Mesenchymal stem cell (in vitro differentiated cells and primary cell): ENCODE data around the gene MAGEA10.
"Not testable (repeated sequence)": the region's sequence is repeated elsewhere in the genome, so short reads cannot be mapped to it uniquely, and the experiment has no call there.

ENCODE experiments used
- DNase-seq: peaks from one replicate; pipeline ENCODE4 v3.0.0-alpha.2; 2013
- H2AFZ ChIP-seq: one replicate; pipeline ENCODE4 v1.6.1; 2013; ENCODE audit warnings: low read depth, mild to moderate bottlenecking, control low read depth, inconsistent platforms, low read length, moderate library complexity
- H2AK5ac ChIP-seq: 2 replicates; pipeline ENCODE4 v1.6.1; 2013; ENCODE audit warnings: low read length, moderate library complexity, mild to moderate bottlenecking, inconsistent platforms; ENCODE audit not compliant: severe bottlenecking
- H2BK120ac ChIP-seq: one replicate; pipeline ENCODE4 v1.6.1; 2013; ENCODE audit warnings: low read depth, mild to moderate bottlenecking, inconsistent platforms, low read length, moderate library complexity
- H2BK12ac ChIP-seq, 2 experiments: one replicate each; pipeline ENCODE4 v1.6.1; 2013; ENCODE audit warnings: inconsistent platforms in 2 of 2, low read length in 2 of 2, mild to moderate bottlenecking in 2 of 2, moderate library complexity in 2 of 2, control low read depth in 1 of 2
- H2BK15ac ChIP-seq: one replicate; pipeline ENCODE4 v1.6.1; 2013; ENCODE audit warnings: mild to moderate bottlenecking, low read depth, inconsistent platforms; ENCODE audit not compliant: poor library complexity, severe bottlenecking
- H2BK5ac ChIP-seq: 2 replicates; pipeline ENCODE4 v1.6.1; 2013; ENCODE audit warnings: low read depth, mild to moderate bottlenecking, low read length, control low read depth, inconsistent platforms; ENCODE audit not compliant: poor library complexity, severe bottlenecking
- H3K14ac ChIP-seq, 2 experiments: one replicate each; pipeline ENCODE4 v1.6.1; 2013; ENCODE audit warnings: inconsistent platforms in 2 of 2, low read length in 2 of 2, control low read depth in 1 of 2, mild to moderate bottlenecking in 1 of 2, moderate library complexity in 1 of 2
- H3K18ac ChIP-seq, 2 experiments: one replicate each; pipeline ENCODE4 v1.6.1; 2013; ENCODE audit warnings: inconsistent platforms in 2 of 2, low read length in 2 of 2, control low read depth in 1 of 2, low read depth in 1 of 2, mild to moderate bottlenecking in 1 of 2
- H3K23ac ChIP-seq, 2 experiments: one replicate each; pipeline ENCODE4 v1.6.1; 2013; ENCODE audit warnings: inconsistent platforms in 2 of 2, low read length in 2 of 2, mild to moderate bottlenecking in 2 of 2, moderate library complexity in 2 of 2, control low read depth in 1 of 2
- H3K27ac ChIP-seq: 2 replicates; pipeline ENCODE4 v1.5.1; 2013; ENCODE audit warnings: mild to moderate bottlenecking, moderate library complexity, low read length, control low read depth, inconsistent platforms; ENCODE audit not compliant: poor library complexity, severe bottlenecking
- H3K27me3 ChIP-seq, 2 experiments: 2 replicates each; pipeline versions ENCODE4 v1.6.1 to v1.7.0; 2013; ENCODE audit warnings: low read length in 2 of 2, mild to moderate bottlenecking in 2 of 2, moderate library complexity in 2 of 2, control low read depth in 1 of 2, inconsistent platforms in 1 of 2; ENCODE audit not compliant: control insufficient read depth in 1 of 2, insufficient read depth in 1 of 2
- H3K36me3 ChIP-seq, 2 experiments: 2 replicates each; pipeline versions ENCODE4 v1.6.1 to v1.7.0; 2013; ENCODE audit warnings: low read length in 2 of 2, control low read depth in 1 of 2, inconsistent platforms in 1 of 2, low read depth in 1 of 2, mild to moderate bottlenecking in 1 of 2; ENCODE audit not compliant: insufficient read depth in 2 of 2, control insufficient read depth in 1 of 2
- H3K4ac ChIP-seq, 2 experiments: one replicate each; pipeline ENCODE4 v1.6.1; 2013; ENCODE audit warnings: inconsistent platforms in 2 of 2, low read length in 2 of 2, mild to moderate bottlenecking in 2 of 2, moderate library complexity in 2 of 2, control low read depth in 1 of 2, low read depth in 1 of 2
- H3K4me1 ChIP-seq: 2 replicates; pipeline ENCODE4 v1.6.1; 2013; ENCODE audit warnings: low read depth, low read length, control low read depth; ENCODE audit not compliant: control insufficient read depth, insufficient read depth
- H3K4me2 ChIP-seq: 2 replicates; pipeline ENCODE4 v1.6.1; 2013; ENCODE audit warnings: low read length, mild to moderate bottlenecking, inconsistent platforms; ENCODE audit not compliant: poor library complexity, severe bottlenecking
- H3K4me3 ChIP-seq, 2 experiments: 2 replicates each; pipeline versions ENCODE4 v1.5.1 to v1.7.0; 2013; ENCODE audit warnings: low read length in 2 of 2, mild to moderate bottlenecking in 2 of 2, control low read depth in 1 of 2, low read depth in 1 of 2; ENCODE audit not compliant: insufficient read depth in 1 of 2
- H3K79me1 ChIP-seq: replicated peaks from 2 replicates; pipeline ENCODE4 v1.6.1; 2013; ENCODE audit warnings: mild to moderate bottlenecking, control low read depth, low read length, inconsistent platforms; ENCODE audit not compliant: poor library complexity, severe bottlenecking
- H3K9ac ChIP-seq: 2 replicates; pipeline ENCODE4 v1.7.0; 2013; ENCODE audit warnings: mild to moderate bottlenecking, low read length, moderate library complexity
- H3K9me3 ChIP-seq: 2 replicates; pipeline ENCODE4 v1.7.0; 2013; ENCODE audit warnings: mild to moderate bottlenecking, low read length; ENCODE audit not compliant: control insufficient read depth
- H4K8ac ChIP-seq: one replicate; pipeline ENCODE4 v1.6.1; 2013; ENCODE audit warnings: inconsistent platforms, mild to moderate bottlenecking, low read length, moderate library complexity
- H4K91ac ChIP-seq: one replicate; pipeline ENCODE4 v1.6.1; 2013; ENCODE audit warnings: mild to moderate bottlenecking, low read length, inconsistent platforms
- WGBS: methylation state at CpG from one replicate; pipeline ENCODE4 v1.1.7; 2013; ENCODE audit warnings: mixed read lengths; 5-methylcytosine and 5-hydroxymethylcytosine counted together

The MAGEA10 gene

DNA sequence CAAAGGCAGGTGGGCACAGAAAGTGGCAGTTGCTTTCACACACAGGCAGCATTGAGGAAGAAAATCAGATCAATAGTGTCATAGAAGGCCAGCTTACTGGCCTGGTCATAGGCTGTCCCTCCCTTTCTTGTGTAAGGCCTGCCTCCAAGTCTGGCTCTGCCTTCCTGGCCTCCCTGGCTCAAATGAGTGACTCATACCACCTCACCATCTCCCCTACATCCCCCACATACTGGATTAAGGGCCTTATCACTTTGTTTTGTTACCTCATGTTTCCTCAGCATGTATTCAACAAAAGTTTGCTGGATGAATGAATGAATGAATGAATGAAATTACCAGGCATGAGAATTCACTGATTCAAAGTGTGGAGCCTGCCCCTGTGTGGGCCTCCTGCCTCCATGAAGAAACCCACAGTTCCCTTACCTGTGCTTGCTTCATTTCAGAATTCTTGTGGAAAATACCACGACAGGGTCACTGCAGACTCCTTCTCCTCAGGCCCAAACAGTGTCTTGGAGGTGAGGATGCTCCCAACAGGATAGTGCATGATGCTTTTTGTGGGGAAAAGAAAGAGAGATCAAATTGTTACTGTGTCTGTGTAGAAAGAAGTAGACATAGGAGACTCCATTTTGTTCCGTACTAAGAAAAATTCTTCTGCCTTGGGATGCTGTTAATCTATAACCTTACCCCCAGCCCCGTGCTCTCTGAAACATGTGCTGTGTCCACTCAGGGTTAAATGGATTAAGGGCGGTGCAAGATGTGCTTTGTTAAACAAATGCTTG is 9.1 kb downstream of the MAGEA10 start:
- H3K9ac ChIP-seq, H2BK120ac ChIP-seq, H2BK5ac ChIP-seq, H3K4ac ChIP-seq, H3K36me3 ChIP-seq, H3K14ac ChIP-seq, H2BK12ac ChIP-seq, H3K4me3 ChIP-seq, H3K9me3 ChIP-seq, H3K4me2 ChIP-seq, H3K18ac ChIP-seq, H2AK5ac ChIP-seq, H4K8ac ChIP-seq, H3K23ac ChIP-seq, DNase-seq, H4K91ac ChIP-seq, H2AFZ ChIP-seq, H2BK15ac ChIP-seq, H3K79me1 ChIP-seq, H3K4me1 ChIP-seq, H3K27ac ChIP-seq: not testable (repeated sequence)
- WGBS = no CpG with 5 or more reads among the region's 4 CpGs
- peaks cover 0 to 13% of the 10 kb centered on the region in 2 experiments for H3K27me3 ChIP-seq

DNA sequence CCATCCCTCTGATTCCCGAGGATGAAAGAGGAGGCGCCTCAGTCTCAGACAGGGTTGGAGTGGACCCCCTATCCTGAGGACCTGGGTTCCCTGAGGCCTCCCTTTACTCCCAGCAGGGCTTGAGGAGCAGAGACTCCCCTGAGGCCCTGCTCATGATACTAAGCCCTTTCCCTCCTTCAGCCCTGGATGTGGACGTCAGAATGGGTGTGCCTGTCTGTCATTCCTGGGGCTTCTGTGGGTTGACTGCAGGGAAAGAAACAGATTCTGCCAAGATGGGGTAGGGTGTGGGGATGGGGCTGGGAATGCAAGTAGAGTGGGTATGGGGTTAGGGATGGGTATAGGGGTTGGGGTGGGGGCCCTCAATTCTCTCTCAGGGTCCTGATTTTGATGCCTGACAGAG is 21.1 kb downstream of the MAGEA10 start:
- Histone ChIP-seq H4K8ac (no peak overlapping the region), H2BK12ac (no peak overlapping the region), H3K4ac (no peak overlapping the region), H3K4me3 (no peak overlapping the region), H3K18ac (no peak overlapping the region), H3K4me1 (no peaks in the 10 kb centered on the region), H3K27me3 (no peaks in the 10 kb centered on the region), H3K14ac (no peak overlapping the region), H3K4me2 (no peak overlapping the region), H4K91ac (no peak overlapping the region), H2BK5ac (no peak overlapping the region), H2AK5ac (no peak overlapping the region), H2BK120ac (no peak overlapping the region), H3K27ac (no peak overlapping the region), H3K9ac (no peak overlapping the region), H2BK15ac (no peak overlapping the region), H3K23ac (no peak overlapping the region), H3K36me3 (no peaks in the 10 kb centered on the region), H3K79me1 (no peaks in the 10 kb centered on the region), H3K9me3 (no peaks in the 10 kb centered on the region), H2AFZ (no peak overlapping the region)
- no peak for DNase-seq
- 87% methylated on average over 3 of the region's 3 CpGs for WGBS

GRCh38 chrX:152108527-152108926 is 29.9 kb downstream of the MAGEA10 start:
- Histone ChIP-seq H3K14ac (no peak overlapping the region), H3K9me3 (no peaks in the 10 kb centered on the region), H4K91ac (no peak overlapping the region), H3K27me3 (peaks cover 0 to 4% of the 10 kb centered on the region in 2 experiments), H3K4me1 (no peaks in the 10 kb centered on the region), H3K27ac (no peak overlapping the region), H2BK5ac (no peak overlapping the region), H3K4ac (no peak overlapping the region), H2AFZ (no peak overlapping the region), H3K4me3 (no peak overlapping the region), H2AK5ac (no peak overlapping the region), H2BK120ac (no peak overlapping the region), H3K36me3 (no peaks in the 10 kb centered on the region), H3K9ac (no peak overlapping the region), H2BK12ac (no peak overlapping the region), H3K4me2 (no peak overlapping the region), H3K23ac (no peak overlapping the region), H3K79me1 (no peaks in the 10 kb centered on the region), H4K8ac (no peak overlapping the region), H2BK15ac (no peak overlapping the region), H3K18ac (no peak overlapping the region)
- 91% methylated on average over 3 of the region's 5 CpGs for WGBS
- DNase-seq = no peak

- H4K8ac ChIP-seq = no peak overlapping the region
- H3K36me3 ChIP-seq = no peaks in the 10 kb centered on the region
- no peak overlapping the region for H3K4ac ChIP-seq
- H3K79me1 ChIP-seq = no peaks in the 10 kb centered on the region
- no peak overlapping the region for H2BK5ac ChIP-seq
- H3K9ac ChIP-seq = no peak overlapping the region
- H3K9me3 ChIP-seq = no peaks in the 10 kb centered on the region
- H3K4me3 ChIP-seq = no peak overlapping the region
- H3K14ac ChIP-seq = no peak overlapping the region
- H2BK120ac ChIP-seq = no peak overlapping the region
- H2AFZ ChIP-seq = no peak overlapping the region
- no peak overlapping the region for H3K23ac ChIP-seq
- no peak overlapping the region for H2BK12ac ChIP-seq
- no peak overlapping the region for H4K91ac ChIP-seq
- H3K27me3 ChIP-seq = no peaks in the 10 kb centered on the region
- no peak overlapping the region for H2AK5ac ChIP-seq
- H3K4me1 ChIP-seq = no peaks in the 10 kb centered on the region
- no peak overlapping the region for H3K4me2 ChIP-seq
- DNase-seq = no peak
- no peak overlapping the region for H2BK15ac ChIP-seq
- no peak overlapping the region for H3K27ac ChIP-seq
- WGBS = 73% methylated on average over 1 of the region's 6 CpGs
- H3K18ac ChIP-seq = no peak overlapping the region
These were observed 34.5 kb downstream of the MAGEA10 start for GRCh38 chrX:152103866-152104265.
